AG04449 (cell line): ENCODE data around the gene CCDC122.

ENCODE experiments used
- CTCF ChIA-PET: fragments of 350-600 bp; formaldehyde crosslinking; extraction: SDS; loops from one replicate; lab custom pipeline; 2021; ENCODE audit warnings: antibody characterized with exemption; lab: Yijun Ruan, JAX
- POLR2A ChIA-PET: fragments of 400-600, 350-600 bp; formaldehyde crosslinking; extraction: SDS; loops from one replicate; lab custom pipeline; 2020; ENCODE audit warnings: antibody characterized with exemption, inconsistent platforms; lab: Yijun Ruan, JAX
- DNase-seq: peaks from one replicate; pipeline ENCODE4 v3.0.0-alpha.2; 2010; ENCODE audit warnings: low read depth, low spot score
- H3K4me3 ChIP-seq: 2 replicates; pipeline ENCODE4 v1.5.1; 2011; ENCODE audit warnings: low read depth, mild to moderate bottlenecking, control low read depth, low read length
- TF ChIP-seq, protein P1 (sequence below): IDR thresholded peaks from one replicate; pipeline ENCODE4 v1.5.1; 2011; ENCODE audit warnings: mild to moderate bottlenecking, moderate library complexity, low read length, control low read depth, inconsistent platforms; ENCODE audit not compliant: insufficient read depth; ENCODE audit errors: missing control alignments

The CCDC122 gene

GRCh38 chr13:43915451-43915850 lies 35.9 kb upstream of the CCDC122 start:
- CTCF ChIA-PET: interaction anchor here (1.5 to 2.7 kb wide), 4 partner anchors 7 to 554 kb away, joined by 4 to 13 read pairs (median 5); no protein-coding TSS in a partner anchor
- no peak for DNase-seq
- H3K4me3 ChIP-seq: no peak overlapping the region
- POLR2A ChIA-PET: no interaction called here
- TF ChIP-seq, protein P1, sequence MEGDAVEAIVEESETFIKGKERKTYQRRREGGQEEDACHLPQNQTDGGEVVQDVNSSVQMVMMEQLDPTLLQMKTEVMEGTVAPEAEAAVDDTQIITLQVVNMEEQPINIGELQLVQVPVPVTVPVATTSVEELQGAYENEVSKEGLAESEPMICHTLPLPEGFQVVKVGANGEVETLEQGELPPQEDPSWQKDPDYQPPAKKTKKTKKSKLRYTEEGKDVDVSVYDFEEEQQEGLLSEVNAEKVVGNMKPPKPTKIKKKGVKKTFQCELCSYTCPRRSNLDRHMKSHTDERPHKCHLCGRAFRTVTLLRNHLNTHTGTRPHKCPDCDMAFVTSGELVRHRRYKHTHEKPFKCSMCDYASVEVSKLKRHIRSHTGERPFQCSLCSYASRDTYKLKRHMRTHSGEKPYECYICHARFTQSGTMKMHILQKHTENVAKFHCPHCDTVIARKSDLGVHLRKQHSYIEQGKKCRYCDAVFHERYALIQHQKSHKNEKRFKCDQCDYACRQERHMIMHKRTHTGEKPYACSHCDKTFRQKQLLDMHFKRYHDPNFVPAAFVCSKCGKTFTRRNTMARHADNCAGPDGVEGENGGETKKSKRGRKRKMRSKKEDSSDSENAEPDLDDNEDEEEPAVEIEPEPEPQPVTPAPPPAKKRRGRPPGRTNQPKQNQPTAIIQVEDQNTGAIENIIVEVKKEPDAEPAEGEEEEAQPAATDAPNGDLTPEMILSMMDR: no peak

GRCh38 chr13:43911871-43912270 lies 32.3 kb upstream of the CCDC122 start:
- no peak overlapping the region for H3K4me3 ChIP-seq
- DNase-seq: no peak
- CTCF ChIA-PET: interaction anchor here (1.1 to 2.8 kb wide), 3 partner anchors 9 to 526 kb away, joined by 3 to 16 read pairs (median 5); no protein-coding TSS in a partner anchor
- POLR2A ChIA-PET: no interaction called here
- TF ChIP-seq, protein P1: no peak

DNA sequence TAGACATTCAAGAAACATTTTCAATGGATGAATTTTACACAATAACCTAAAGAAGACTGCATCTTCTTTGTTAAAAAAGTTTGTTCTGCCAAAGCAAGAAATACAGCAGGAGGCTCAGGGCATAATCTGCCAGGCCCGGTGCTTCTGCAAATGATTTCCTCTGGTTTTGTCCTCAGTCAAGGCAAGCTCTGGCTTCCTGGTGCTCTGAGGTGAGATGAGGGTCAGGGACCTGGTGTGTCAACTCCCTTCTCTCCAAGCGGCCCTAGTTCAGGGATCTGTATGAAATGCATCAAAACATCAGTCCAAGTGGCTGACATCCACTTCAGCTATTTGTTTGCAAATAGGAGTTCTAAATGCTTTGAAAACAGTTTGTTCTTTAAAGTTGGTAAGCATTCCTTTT lies 31.7 kb upstream of the CCDC122 start:
- POLR2A ChIA-PET: no interaction called here
- TF ChIP-seq, protein P1: no peak
- no peak overlapping the region for H3K4me3 ChIP-seq
- CTCF ChIA-PET: interaction anchor here (0.8 to 2.8 kb wide), 4 partner anchors 10 to 527 kb away, joined by 3 to 16 read pairs (median 4); no protein-coding TSS in a partner anchor
- no peak for DNase-seq

DNA sequence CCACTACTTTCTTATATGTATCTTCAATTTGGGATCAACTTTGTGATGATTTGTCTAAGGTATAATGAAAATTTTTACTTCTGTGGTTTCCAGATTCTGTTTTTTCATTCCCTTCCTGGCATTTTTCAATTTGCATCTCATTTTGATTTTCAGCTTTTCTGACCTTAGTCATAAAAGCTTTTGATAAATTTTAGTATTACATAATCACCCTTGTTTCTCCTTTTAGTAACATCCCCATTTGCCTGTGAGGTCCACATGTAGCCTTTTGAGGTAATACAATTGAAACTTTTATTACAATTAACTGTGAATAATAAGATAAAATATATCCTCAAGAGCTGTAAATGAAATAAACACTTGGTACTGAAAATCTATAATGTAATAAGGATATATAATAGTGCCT lies 31.3 kb upstream of the CCDC122 start:
- ChIA-PET CTCF (interaction anchor here (0.8 to 2.8 kb wide), 5 partner anchors 10 to 527 kb away, joined by 3 to 16 read pairs (median 3); no protein-coding TSS in a partner anchor), POLR2A (no interaction called here)
- DNase-seq: no peak
- TF ChIP-seq, protein P1: no peak
- no peak overlapping the region for H3K4me3 ChIP-seq

DNA sequence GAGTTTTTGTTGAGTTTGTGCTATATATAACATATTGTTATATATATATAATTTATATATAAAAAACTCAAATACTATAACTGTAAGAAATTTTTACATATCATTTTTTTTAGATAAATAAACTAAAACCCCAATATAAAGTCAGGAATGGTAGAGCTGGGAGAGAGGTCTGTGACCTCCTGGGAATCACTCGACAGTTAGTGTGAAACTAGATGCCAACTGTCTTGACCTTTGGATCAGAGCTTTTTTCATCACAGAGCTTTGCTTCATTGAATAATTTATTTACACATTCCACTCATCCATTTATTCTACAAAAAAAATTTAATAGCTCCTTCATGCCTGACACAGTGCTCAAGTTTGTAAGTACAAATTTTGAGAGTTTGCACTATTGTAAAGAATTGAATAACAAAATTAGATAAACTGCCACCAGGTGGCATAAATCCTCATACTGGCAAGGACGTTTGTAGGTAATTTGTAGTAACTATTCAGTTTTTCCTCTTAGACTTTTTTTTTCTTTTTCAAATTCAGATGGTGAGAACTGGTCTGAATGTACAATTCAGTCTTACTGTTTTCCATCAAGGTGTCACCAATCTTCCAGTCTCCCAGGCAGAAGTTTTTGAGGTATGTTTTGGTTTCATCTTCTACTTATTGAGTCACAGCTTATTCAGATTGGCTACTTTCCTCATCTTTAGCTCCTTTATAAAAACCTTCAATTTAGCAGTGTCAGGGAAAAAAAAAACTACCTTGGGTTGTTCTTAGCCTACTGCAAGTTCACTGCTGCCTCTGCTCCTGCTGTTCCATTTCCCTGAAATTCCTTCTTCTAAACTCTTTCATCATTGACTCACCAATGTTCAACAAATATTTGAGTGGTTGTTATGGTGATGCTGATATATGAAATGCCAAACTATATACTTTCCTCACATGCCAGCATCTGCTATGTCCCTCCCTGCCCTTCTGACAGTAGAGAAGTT lies 28.9 kb upstream of the CCDC122 start:
- POLR2A ChIA-PET: interaction anchor here (1.0 kb wide), 1 partner anchor 527 kb away, joined by 5 read pairs; no protein-coding TSS in a partner anchor

More for the DNA sequence above, 28.9 kb upstream of the CCDC122 start:
- DNase-seq: peak; percentile 38
- no peak overlapping the region for H3K4me3 ChIP-seq
- CTCF ChIA-PET: interaction anchor here (0.6 to 6.2 kb wide), 56 partner anchors 8 to 1110 kb away, joined by 3 to 242 read pairs (median 4); no protein-coding TSS in a partner anchor
- TF ChIP-seq, protein P1: no peak
